GM12865 (cell line): Measurements from ENCODE around the gene C9orf40.

Experiments used
- DNase-seq: peaks from one replicate; pipeline ENCODE4 v3.0.0; 2010; ENCODE audit warnings: low read depth
- H3K4me3 ChIP-seq: 2 replicates; pipeline ENCODE4 v1.5.1; 2011; ENCODE audit warnings: mild to moderate bottlenecking, low read depth, low read length, control low read depth
- CTCF ChIP-seq: IDR thresholded peaks from 2 replicates; pipeline ENCODE4 v1.5.1; 2011; ENCODE audit warnings: low read length, control low read depth, low read depth, inconsistent platforms; ENCODE audit not compliant: insufficient read depth; ENCODE audit errors: missing control alignments

C9orf40 gene

GRCh38 chr9:74958587-74958986, 5.9 kb upstream of the C9orf40 start:
- no peak overlapping the region for H3K4me3 ChIP-seq
- TF ChIP-seq CTCF: no peak
- no peak for DNase-seq

GRCh38 chr9:74953235-74953751, 581 bp upstream of the C9orf40 start:
- DNase-seq: peak; percentile 18
- H3K4me3 ChIP-seq: peak overlapping the region; percentile 86
- no peak for TF ChIP-seq CTCF

GRCh38 chr9:74951725-74952151, 974 bp downstream of the C9orf40 start:
- no peak for TF ChIP-seq CTCF
- peak; percentile 62 for DNase-seq
- peak overlapping the region; percentile 86 for H3K4me3 ChIP-seq

GRCh38 chr9:74951107-74951720, 1.5 kb downstream of the C9orf40 start:
- no peak for TF ChIP-seq CTCF
- no peak for DNase-seq
- peak overlapping the region; percentile 86 for H3K4me3 ChIP-seq

GRCh38 chr9:74949859-74950855, 2.6 kb downstream of the C9orf40 start:
- no peak for DNase-seq
- TF ChIP-seq CTCF: no peak
- no peak overlapping the region for H3K4me3 ChIP-seq

- H3K4me3 ChIP-seq: no peak overlapping the region
- no peak for DNase-seq
- no peak for TF ChIP-seq CTCF
Observed at GRCh38 chr9:74948937-74949336, 3.8 kb downstream of the C9orf40 start.
